Caco-2 (cell line): Measurements from ENCODE around the gene POGZ. TPM values are rescaled to one million over a fixed set of nuclear protein-coding genes. Genes with fewer than 3 reads are reported as not detected.

Source experiments
- BruUV-seq: library from RNA; stranded (reverse); fragments of 400-500 nt; replicated peaks from 2 replicates; lab custom pipeline; 2021; lab: Mats Ljungman, UMichigan
- CTCF ChIA-PET: fragments of 300-600 bp; sonication (Branson Sonifier 250); formaldehyde crosslinking; loops from one replicate; lab custom pipeline; 2022; ENCODE audit warnings: antibody characterized with exemption; lab: Charles Lee
- POLR2A ChIA-PET: fragments of 300-600 bp; sonication (Branson Sonifier 250); formaldehyde crosslinking; loops from one replicate; lab custom pipeline; 2022; ENCODE audit warnings: antibody characterized with exemption; lab: Charles Lee
- DNase-seq, 2 experiments: peaks; one replicate each; pipeline versions ENCODE4 v3.0.0 to v3.0.0-alpha.2; 2020 to 2022
- H3K27me3 ChIP-seq: replicated peaks from 2 replicates; pipeline ENCODE4 v1.6.0; 2011; ENCODE audit warnings: low read length; ENCODE audit not compliant: control insufficient read depth, insufficient read depth
- H3K36me3 ChIP-seq: 2 replicates; pipeline ENCODE4 v1.5.1; 2011; ENCODE audit warnings: low read length; ENCODE audit not compliant: control insufficient read depth, insufficient read depth
- H3K4me1 ChIP-seq: fragments of 250-450 bp; sonication (Bioruptor Pico); 2 replicates; pipeline ENCODE4 v1.5.1; 2020; ENCODE audit warnings: mild to moderate bottlenecking
- H3K4me3 ChIP-seq: 2 replicates; pipeline ENCODE4 v1.5.1; 2011; ENCODE audit warnings: low read depth, mild to moderate bottlenecking, control low read depth, low read length
- H3K9me3 ChIP-seq: fragments of 250-450 bp; sonication (Bioruptor Pico); 2 replicates; pipeline ENCODE4 v1.5.1; 2020; ENCODE audit warnings: mild to moderate bottlenecking, moderate library complexity
- H3K27ac Mint-ChIP-seq: one replicate; pipeline ENCODE4 v1.8.0; 2022; ENCODE audit warnings: mixed read lengths; ENCODE audit not compliant: unreplicated experiment
- H3K27me3 Mint-ChIP-seq: one replicate; pipeline ENCODE4 v1.8.0; 2022; ENCODE audit warnings: mixed read lengths; ENCODE audit not compliant: insufficient read depth, unreplicated experiment
- H3K36me3 Mint-ChIP-seq: one replicate; pipeline ENCODE4 v1.8.0; 2022; ENCODE audit warnings: mild to moderate bottlenecking, mixed read lengths; ENCODE audit not compliant: insufficient read depth, unreplicated experiment
- H3K4me1 Mint-ChIP-seq: one replicate; pipeline ENCODE4 v1.8.0; 2022; ENCODE audit warnings: low read depth, mixed read lengths; ENCODE audit not compliant: unreplicated experiment
- H3K4me3 Mint-ChIP-seq: one replicate; pipeline ENCODE4 v1.8.0; 2022; ENCODE audit warnings: mild to moderate bottlenecking, moderate library complexity, mixed read lengths; ENCODE audit not compliant: unreplicated experiment
- H3K9me3 Mint-ChIP-seq: one replicate; pipeline ENCODE4 v1.8.0; 2022; ENCODE audit warnings: mixed read lengths; ENCODE audit not compliant: unreplicated experiment
- intact Hi-C: fragments of 100-400 bp; cut with micrococcal nuclease; formaldehyde crosslinking; loops from one replicate; pipeline ENCODE4 v1.10.0; 2022; ENCODE audit not compliant: unreplicated experiment
- total RNA-seq: library from RNA; stranded (reverse); gene quantifications from 2 replicates; pipeline ENCODE4 v1.2.3, GENCODE V29; 2022
- TF ChIP-seq, protein P1 (sequence below), 2 experiments: fragments of 200-600 bp in 1 of 2; IDR thresholded peaks; 1 replicate in 1 of 2; 2 replicates in 1 of 2; pipeline versions ENCODE4 v1.5.1 to v1.8.0; 2011 to 2022; ENCODE audit warnings: antibody characterized with exemption in 1 of 2, control low read depth in 1 of 2, inconsistent platforms in 1 of 2, low read depth in 1 of 2, low read length in 1 of 2, mild to moderate bottlenecking in 1 of 2, moderate library complexity in 1 of 2; ENCODE audit not compliant: insufficient read depth in 1 of 2, severe bottlenecking in 1 of 2, unreplicated experiment in 1 of 2

Gene POGZ
- total RNA-seq, 1 experiment from 2014 or later: 80.0 TPM

- ChIA-PET CTCF (interaction anchor here (1.3 kb wide), 1 partner anchor 68 kb away, joined by 3 read pairs; no protein-coding TSS in a partner anchor), POLR2A (no interaction called here)
- Mint-ChIP-seq H3K36me3 (no peaks in the 10 kb centered on the region), H3K9me3 (no peaks in the 10 kb centered on the region), H3K27ac (peak overlapping the region; percentile 84), H3K4me3 (no peak overlapping the region), H3K27me3 (no peaks in the 10 kb centered on the region), H3K4me1 (peaks cover 13% of the 10 kb centered on the region)
- H3K4me1 ChIP-seq: peaks cover 14% of the 10 kb centered on the region
- no peak for DNase-seq
- BruUV-seq: no TSS peak
- intact Hi-C loops: no loop called here
- TF ChIP-seq, protein P1, sequence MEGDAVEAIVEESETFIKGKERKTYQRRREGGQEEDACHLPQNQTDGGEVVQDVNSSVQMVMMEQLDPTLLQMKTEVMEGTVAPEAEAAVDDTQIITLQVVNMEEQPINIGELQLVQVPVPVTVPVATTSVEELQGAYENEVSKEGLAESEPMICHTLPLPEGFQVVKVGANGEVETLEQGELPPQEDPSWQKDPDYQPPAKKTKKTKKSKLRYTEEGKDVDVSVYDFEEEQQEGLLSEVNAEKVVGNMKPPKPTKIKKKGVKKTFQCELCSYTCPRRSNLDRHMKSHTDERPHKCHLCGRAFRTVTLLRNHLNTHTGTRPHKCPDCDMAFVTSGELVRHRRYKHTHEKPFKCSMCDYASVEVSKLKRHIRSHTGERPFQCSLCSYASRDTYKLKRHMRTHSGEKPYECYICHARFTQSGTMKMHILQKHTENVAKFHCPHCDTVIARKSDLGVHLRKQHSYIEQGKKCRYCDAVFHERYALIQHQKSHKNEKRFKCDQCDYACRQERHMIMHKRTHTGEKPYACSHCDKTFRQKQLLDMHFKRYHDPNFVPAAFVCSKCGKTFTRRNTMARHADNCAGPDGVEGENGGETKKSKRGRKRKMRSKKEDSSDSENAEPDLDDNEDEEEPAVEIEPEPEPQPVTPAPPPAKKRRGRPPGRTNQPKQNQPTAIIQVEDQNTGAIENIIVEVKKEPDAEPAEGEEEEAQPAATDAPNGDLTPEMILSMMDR (IDR thresholded peaks at IDR 0.05; ENCODE audit: insufficient read depth in 1 of 2, low read depth in 1 of 2, low read length in 1 of 2, severe bottlenecking in 1 of 2, unreplicated experiment in 1 of 2): no peak
- H3K36me3 ChIP-seq: no peaks in the 10 kb centered on the region; the same call in 1 of the 2 replicates
- H3K4me3 ChIP-seq: no peak overlapping the region
- no peaks in the 10 kb centered on the region for H3K9me3 ChIP-seq
- H3K27me3 ChIP-seq: no peaks in the 10 kb centered on the region
Observed at GRCh38 chr1:151370211-151370911, 88.9 kb downstream of the POGZ start.

GRCh38 chr1:151369621-151370048 is 89.7 kb downstream of the POGZ start:
- peaks cover 14% of the 10 kb centered on the region for H3K4me1 ChIP-seq
- peaks cover 13% of the 10 kb centered on the region for H3K4me1 Mint-ChIP-seq
- BruUV-seq: no TSS peak
- no peaks in the 10 kb centered on the region for H3K27me3 ChIP-seq
- ChIA-PET CTCF (interaction anchor here (1.3 kb wide), 1 partner anchor 68 kb away, joined by 3 read pairs; no protein-coding TSS in a partner anchor), POLR2A (no interaction called here)
- peaks cover under 1% of the 10 kb centered on the region for H3K36me3 Mint-ChIP-seq
- no peak overlapping the region for H3K4me3 Mint-ChIP-seq
- no peak for DNase-seq
- H3K9me3 Mint-ChIP-seq: no peaks in the 10 kb centered on the region
- intact Hi-C loops: no loop called here
- no peaks in the 10 kb centered on the region for H3K27me3 Mint-ChIP-seq
- H3K36me3 ChIP-seq: no peaks in the 10 kb centered on the region; the same call in 1 of the 2 replicates
- no peaks in the 10 kb centered on the region for H3K9me3 ChIP-seq
- TF ChIP-seq, protein P1 (IDR thresholded peaks at IDR 0.05; ENCODE audit: insufficient read depth in 1 of 2, low read depth in 1 of 2, low read length in 1 of 2, severe bottlenecking in 1 of 2, unreplicated experiment in 1 of 2): no peak
- no peak overlapping the region for H3K4me3 ChIP-seq
- H3K27ac Mint-ChIP-seq: no peak overlapping the region

DNA sequence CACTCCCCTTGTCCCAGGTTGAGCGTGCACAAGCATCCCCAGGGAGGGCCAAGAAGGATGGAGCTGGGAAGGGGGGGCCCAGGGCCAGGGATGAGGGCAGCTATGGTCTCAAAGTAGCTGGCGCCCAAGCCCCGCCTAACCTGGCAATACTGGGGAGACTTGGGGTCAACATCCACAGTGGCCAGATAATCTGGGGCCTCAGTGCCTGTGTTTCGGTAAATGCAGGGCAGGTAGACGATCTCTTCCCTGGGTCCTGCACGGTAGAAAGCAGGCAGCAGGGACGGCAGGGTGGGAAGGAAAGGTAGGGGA is 90.0 kb downstream of the POGZ start:
- H3K9me3 Mint-ChIP-seq: no peaks in the 10 kb centered on the region
- no peaks in the 10 kb centered on the region for H3K9me3 ChIP-seq
- H3K4me1 Mint-ChIP-seq: peaks cover 13% of the 10 kb centered on the region
- no peak overlapping the region for H3K4me3 Mint-ChIP-seq
- intact Hi-C loops: no loop called here
- no TSS peak for BruUV-seq
- ChIA-PET POLR2A (no interaction called here), CTCF (no interaction called here)
- no peak overlapping the region for H3K27ac Mint-ChIP-seq
- H3K4me3 ChIP-seq: no peak overlapping the region
- DNase-seq: no peak
- no peaks in the 10 kb centered on the region; the same call in 1 of the 2 replicates for H3K36me3 ChIP-seq
- H3K4me1 ChIP-seq: peaks cover 14% of the 10 kb centered on the region
- no peaks in the 10 kb centered on the region for H3K27me3 Mint-ChIP-seq
- TF ChIP-seq, protein P1 (IDR thresholded peaks at IDR 0.05; ENCODE audit: insufficient read depth in 1 of 2, low read depth in 1 of 2, low read length in 1 of 2, severe bottlenecking in 1 of 2, unreplicated experiment in 1 of 2): no peak
- peaks cover 4% of the 10 kb centered on the region for H3K36me3 Mint-ChIP-seq
- no peaks in the 10 kb centered on the region for H3K27me3 ChIP-seq
